CD4-positive, alpha-beta memory T cell (primary cell): ENCODE measurements around the gene MAST4. TPM values are rescaled to one million over a fixed set of nuclear protein-coding genes. Genes with fewer than 3 reads are reported as not detected.

Source experiments
- CTCF ChIA-PET: fragments of 350-600 bp; sonication (Branson Sonifier 250); formaldehyde crosslinking; loops from one replicate; lab custom pipeline; 2021; ENCODE audit warnings: inconsistent platforms; ENCODE audit not compliant: partially characterized antibody; lab: Charles Lee
- POLR2A ChIA-PET: fragments of 350-600 bp; sonication (Branson Sonifier 250); formaldehyde crosslinking; loops from one replicate; lab custom pipeline; 2021; ENCODE audit not compliant: partially characterized antibody; lab: Charles Lee
- DNase-seq, 5 donors: peaks; one replicate each; pipeline versions ENCODE4 v3.0.0 to v3.0.0-alpha.2; 2020 to 2022; ENCODE audit warnings: mixed read lengths in 1 of 5
- H3K27ac ChIP-seq: one replicate; pipeline ENCODE4 v1.7.0; 2013; ENCODE audit warnings: low read depth, low read length
- H3K27me3 ChIP-seq: 2 replicates; pipeline ENCODE4 v1.7.0; 2013; ENCODE audit warnings: mild to moderate bottlenecking, low read length, moderate library complexity; ENCODE audit not compliant: insufficient read depth
- H3K36me3 ChIP-seq: 2 replicates; pipeline ENCODE4 v1.7.0; 2013; ENCODE audit warnings: mild to moderate bottlenecking, low read length, moderate library complexity; ENCODE audit not compliant: insufficient read depth
- H3K4me1 ChIP-seq: 2 replicates; pipeline ENCODE4 v1.7.0; 2013; ENCODE audit warnings: mild to moderate bottlenecking, low read length, moderate library complexity; ENCODE audit not compliant: insufficient read depth
- H3K4me3 ChIP-seq, 2 donors: one replicate each; pipeline ENCODE4 v1.7.0; 2013; ENCODE audit warnings: low read length in 2 of 2, mild to moderate bottlenecking in 1 of 2
- H3K9me3 ChIP-seq, 2 donors: one replicate each; pipeline ENCODE4 v1.7.0; 2013; ENCODE audit warnings: low read length in 2 of 2, control low read depth in 1 of 2; ENCODE audit not compliant: control insufficient read depth in 1 of 2
- H3K27ac Mint-ChIP-seq, 7 donors: one replicate each; pipeline ENCODE4 v1.8.0; 2020 to 2021; ENCODE audit warnings: mixed read lengths in 7 of 7, mild to moderate bottlenecking in 6 of 7, inconsistent platforms in 3 of 7, moderate library complexity in 3 of 7
- H3K27me3 Mint-ChIP-seq, 2 donors: one replicate each; pipeline ENCODE4 v1.8.0; 2020 to 2021; ENCODE audit warnings: mixed read lengths in 2 of 2
- H3K36me3 Mint-ChIP-seq, 2 donors: one replicate each; pipeline ENCODE4 v1.8.0; 2020 to 2021; ENCODE audit warnings: mixed read lengths in 2 of 2, inconsistent platforms in 1 of 2, mild to moderate bottlenecking in 1 of 2
- H3K4me1 Mint-ChIP-seq, 4 donors: one replicate each; pipeline ENCODE4 v1.8.0; 2020 to 2021; ENCODE audit warnings: mixed read lengths in 4 of 4, mild to moderate bottlenecking in 1 of 4
- H3K4me3 Mint-ChIP-seq, 8 donors: one replicate each; pipeline ENCODE4 v1.8.0; 2020 to 2021; ENCODE audit warnings: mixed read lengths in 8 of 8, mild to moderate bottlenecking in 7 of 8, moderate library complexity in 6 of 8, inconsistent platforms in 3 of 8
- H3K9me3 Mint-ChIP-seq, 8 donors: one replicate each; pipeline ENCODE4 v1.8.0; 2020 to 2021; ENCODE audit warnings: mixed read lengths in 8 of 8, mild to moderate bottlenecking in 5 of 8, inconsistent platforms in 3 of 8, moderate library complexity in 1 of 8
- intact Hi-C: fragments of 100-400 bp; cut with micrococcal nuclease; formaldehyde crosslinking; loops from one replicate; pipeline ENCODE4 v1.15.1; 2023
- polyA plus RNA-seq, 2 donors: library from polyadenylated mRNA; unstranded; fragments of 300-500 nt; fragmentation: Illumina TruSeq; gene quantifications; one replicate each; pipeline ENCODE4 v1.2.3, GENCODE V29; 2021
- total RNA-seq, 2 experiments: library from RNA; stranded (reverse); gene quantifications; one replicate each; pipeline ENCODE4 v1.2.3, GENCODE V29; 2021

MAST4 gene
- total and polyA plus RNA-seq, 4 experiments from 2014 or later = 9.2 to 27.0 (median 21.3) TPM

DNA sequence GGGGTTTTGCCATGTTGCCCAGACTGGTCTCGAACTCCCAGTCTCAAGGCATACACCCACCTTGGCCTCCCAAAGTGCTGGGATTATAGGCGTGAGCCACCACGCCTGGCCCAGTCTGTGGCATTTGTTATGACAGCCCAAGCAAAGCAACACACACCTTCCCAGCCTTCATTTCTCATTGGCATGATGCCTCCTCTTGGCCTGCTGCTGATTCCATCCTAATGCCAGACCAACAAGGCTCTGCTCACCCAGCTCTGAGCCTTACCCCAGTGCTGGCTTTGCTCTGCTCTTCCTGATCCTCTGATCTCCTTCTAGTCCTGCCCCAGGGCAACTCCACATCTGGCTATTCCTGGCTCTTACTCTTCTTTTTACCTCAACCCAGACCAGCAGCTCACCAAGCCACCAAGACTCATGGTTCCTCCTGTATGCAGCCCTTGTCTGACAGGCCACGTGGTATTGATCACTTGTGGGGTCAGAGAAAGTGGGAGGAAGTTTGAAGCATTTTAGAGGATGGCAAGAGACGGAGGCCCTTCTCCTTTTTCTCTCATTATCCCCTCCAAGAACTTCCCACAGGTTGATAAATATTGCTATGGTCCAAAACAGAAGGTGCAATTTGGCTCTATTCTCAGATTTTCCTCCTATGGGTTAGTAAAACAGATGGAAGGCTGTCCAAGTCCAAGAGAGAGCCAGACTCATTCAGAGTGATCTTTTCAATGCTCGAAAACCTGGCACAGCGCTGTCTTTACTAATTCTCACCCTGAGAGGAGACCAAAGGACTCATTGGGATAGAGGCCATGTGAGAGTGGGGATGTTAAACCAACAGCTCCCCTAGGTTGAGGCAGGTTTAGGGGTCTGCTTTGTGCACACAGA, 599.4 kb downstream of the MAST4 start:
- Mint-ChIP-seq H3K4me1 (peaks cover 17 to 51% (median 30%) of the 10 kb centered on the region in 4 donors), H3K4me3 (peak overlapping the region in 2 of 8 donors; percentile 29 to 43), H3K27me3 (no peaks in the 10 kb centered on the region), H3K9me3 (peaks cover 0 to 15% (median 6%) of the 10 kb centered on the region in 8 donors), H3K36me3 (peaks cover 0 to 4% of the 10 kb centered on the region in 2 donors), H3K27ac (peak overlapping the region in 2 of 7 donors; percentile 34 to 52)
- Histone ChIP-seq H3K27ac (no peak overlapping the region), H3K9me3 (no peaks in the 10 kb centered on the region), H3K4me3 (no peak overlapping the region), H3K27me3 (no peaks in the 10 kb centered on the region), H3K36me3 (no peaks in the 10 kb centered on the region), H3K4me1 (peaks cover 17% of the 10 kb centered on the region)
- ChIA-PET POLR2A (interaction anchor here (17.3 kb wide), 1 partner anchor 32 kb away, joined by 703 read pairs; no protein-coding TSS in a partner anchor), CTCF (interaction anchor here (29.6 kb wide), 1 partner anchor 33 kb away, joined by 851 read pairs; no protein-coding TSS in a partner anchor)
- no peak for DNase-seq
- intact Hi-C loops = no loop called here

DNA sequence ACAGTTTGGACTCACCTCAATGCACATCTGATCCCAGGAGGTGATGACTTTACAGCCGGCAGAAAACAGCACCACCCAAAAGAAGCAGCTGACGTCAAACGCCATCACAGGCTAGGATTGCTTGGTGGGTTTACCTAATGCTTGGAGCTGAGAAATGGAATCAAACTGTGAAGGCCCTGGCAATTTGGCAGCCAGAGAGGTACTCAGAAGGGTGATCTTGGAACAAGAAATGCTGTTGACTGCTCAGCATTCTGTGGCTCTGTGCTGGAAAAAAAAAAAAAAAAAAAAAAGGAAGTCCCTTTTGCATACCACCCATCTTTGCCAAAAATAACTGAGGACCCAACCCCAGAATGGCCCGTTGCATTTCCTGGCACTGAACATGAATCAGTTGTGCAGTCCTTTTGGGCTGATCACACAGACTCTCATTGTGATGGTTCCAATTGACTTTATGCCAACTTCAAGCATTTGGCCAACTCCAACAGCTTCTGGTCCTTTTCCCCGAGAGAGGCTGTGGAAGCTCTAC, 600.4 kb downstream of the MAST4 start, which contains the start of gene CD180:
TSS of gene CD180 (minus strand) at position 263 of the 523 bp plus-strand sequence. CDS start at position 105, 158 bp downstream.
- Histone ChIP-seq H3K27me3 (no peaks in the 10 kb centered on the region), H3K36me3 (no peaks in the 10 kb centered on the region), H3K4me1 (peaks cover 24% of the 10 kb centered on the region), H3K9me3 (peaks cover 0 to 5% of the 10 kb centered on the region in 2 donors), H3K27ac (no peak within 1 kb of the TSS), H3K4me3 (no peak within 1 kb of the TSS)
- CTCF ChIA-PET = interaction anchor here (29.6 kb wide), 1 partner anchor 34 kb away, joined by 851 read pairs; no protein-coding TSS in a partner anchor
- Mint-ChIP-seq H3K27ac (peak within 1 kb of the TSS in 4 of 7 donors; percentile 17 to 72 (median 57)), H3K4me1 (peaks cover 17 to 60% (median 36%) of the 10 kb centered on the region in 4 donors), H3K4me3 (peak within 1 kb of the TSS in 3 of 8 donors; percentile 29 to 56 (median 43)), H3K27me3 (no peaks in the 10 kb centered on the region), H3K9me3 (peaks cover 0 to 20% (median 10%) of the 10 kb centered on the region in 8 donors), H3K36me3 (peaks cover 3 to 8% of the 10 kb centered on the region in 2 donors)
- POLR2A ChIA-PET = interaction anchor here (1.4 to 17.3 kb wide), 3 partner anchors 7 to 33 kb away, joined by 4 to 703 read pairs (median 9); no protein-coding TSS in a partner anchor
- DNase-seq = no peak
- intact Hi-C loops = no loop called here

DNA sequence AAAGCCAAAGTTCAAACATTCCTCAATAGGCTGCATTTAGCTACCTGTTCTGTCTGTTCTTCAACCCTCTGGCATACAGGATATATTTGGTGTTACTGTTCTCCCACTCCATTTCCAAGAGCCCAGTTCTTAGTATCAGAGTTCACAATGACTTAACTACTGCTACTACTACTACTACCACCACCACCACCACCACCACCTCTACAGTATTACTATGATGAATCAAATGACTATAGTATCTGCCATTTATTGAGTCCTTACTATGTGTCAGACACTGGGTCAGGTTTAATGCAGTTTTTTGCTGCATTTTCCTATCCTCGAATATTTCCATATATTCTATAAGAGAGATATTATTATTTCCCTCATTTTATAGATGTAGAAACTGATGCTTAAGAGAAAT, 601.3 kb downstream of the MAST4 start:
- POLR2A ChIA-PET = interaction anchor here (1.4 to 17.3 kb wide), 3 partner anchors 8 to 34 kb away, joined by 4 to 703 read pairs (median 9); no protein-coding TSS in a partner anchor
- H3K27ac ChIP-seq = no peak overlapping the region
- no peak overlapping the region for H3K4me3 ChIP-seq

DNA sequence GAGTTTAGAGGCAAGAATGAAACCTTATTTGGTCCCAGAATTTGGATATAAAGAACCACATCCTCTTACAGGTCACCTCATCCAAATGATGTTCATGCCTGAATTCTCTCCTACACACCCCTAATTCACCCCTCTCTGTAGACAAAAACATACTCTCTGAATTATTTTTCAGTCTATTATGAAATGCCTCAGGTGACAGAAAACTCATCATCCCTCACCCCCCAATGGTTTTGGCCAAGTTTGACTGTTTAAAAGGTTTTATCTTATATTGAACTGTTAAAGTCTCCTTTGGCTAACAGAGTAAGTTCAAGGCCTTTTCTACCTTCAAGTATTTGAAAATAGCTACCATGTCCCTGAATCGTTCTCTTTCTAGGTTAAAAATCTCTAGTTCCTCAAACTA, 602.7 kb downstream of the MAST4 start:
- H3K36me3 ChIP-seq = no peaks in the 10 kb centered on the region
- Mint-ChIP-seq H3K27me3 (no peaks in the 10 kb centered on the region), H3K4me1 (peaks cover 32 to 73% (median 49%) of the 10 kb centered on the region in 4 donors), H3K27ac (peak overlapping the region in 4 of 7 donors; percentile 55 to 62 (median 58)), H3K4me3 (peak overlapping the region in 2 of 8 donors; percentile 9 to 22), H3K36me3 (peaks cover 3 to 8% of the 10 kb centered on the region in 2 donors), H3K9me3 (peaks cover 0 to 25% (median 11%) of the 10 kb centered on the region in 8 donors)
- H3K4me1 ChIP-seq = peaks cover 47% of the 10 kb centered on the region
- ChIA-PET CTCF (interaction anchor here (29.6 kb wide), 1 partner anchor 36 kb away, joined by 851 read pairs; no protein-coding TSS in a partner anchor), POLR2A (interaction anchor here (17.3 kb wide), 1 partner anchor 36 kb away, joined by 703 read pairs; no protein-coding TSS in a partner anchor)
- intact Hi-C loops = no loop called here
- H3K27ac ChIP-seq = no peak overlapping the region
- peaks cover 0 to 5% of the 10 kb centered on the region in 2 donors for H3K9me3 ChIP-seq
- H3K4me3 ChIP-seq = no peak overlapping the region
- H3K27me3 ChIP-seq = no peaks in the 10 kb centered on the region
- no peak for DNase-seq

More for the DNA sequence above, 601.3 kb downstream of the MAST4 start:
- intact Hi-C loops = no loop called here
- CTCF ChIA-PET = interaction anchor here (29.6 kb wide), 1 partner anchor 35 kb away, joined by 851 read pairs; no protein-coding TSS in a partner anchor
- Mint-ChIP-seq H3K4me1 (peaks cover 22 to 65% (median 41%) of the 10 kb centered on the region in 4 donors), H3K27ac (peak overlapping the region in 2 of 7 donors; percentile 22 to 52), H3K9me3 (peaks cover 0 to 25% (median 11%) of the 10 kb centered on the region in 8 donors), H3K27me3 (no peaks in the 10 kb centered on the region), H3K4me3 (peak overlapping the region in 1 of 8 donors; percentile 56), H3K36me3 (peaks cover 3 to 8% of the 10 kb centered on the region in 2 donors)
- no peak for DNase-seq
- peaks cover 34% of the 10 kb centered on the region for H3K4me1 ChIP-seq
- H3K36me3 ChIP-seq = no peaks in the 10 kb centered on the region
- peaks cover 0 to 5% of the 10 kb centered on the region in 2 donors for H3K9me3 ChIP-seq
- no peaks in the 10 kb centered on the region for H3K27me3 ChIP-seq

DNA sequence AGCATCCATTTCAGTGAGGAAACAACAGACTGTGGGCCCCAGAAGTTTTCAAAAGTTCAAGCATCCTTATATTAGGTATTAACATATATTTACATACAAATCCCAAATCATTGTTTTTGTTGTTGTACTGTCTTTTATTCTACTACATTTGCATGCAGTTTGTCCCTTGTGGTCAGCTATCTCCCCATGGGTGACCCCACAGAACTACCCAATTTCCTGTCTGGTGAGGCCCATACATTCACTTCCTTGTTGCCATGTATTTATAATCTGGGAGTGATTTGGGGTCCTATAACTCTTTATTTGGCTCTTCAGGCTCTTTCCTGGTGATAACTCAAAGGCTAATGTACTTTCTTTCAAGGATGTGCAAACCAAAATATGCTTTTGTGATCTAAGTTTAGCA, 603.7 kb downstream of the MAST4 start:
- Histone ChIP-seq H3K9me3 (peaks cover 0 to 5% of the 10 kb centered on the region in 2 donors), H3K36me3 (no peaks in the 10 kb centered on the region), H3K4me3 (no peak overlapping the region), H3K4me1 (peaks cover 56% of the 10 kb centered on the region), H3K27ac (no peak overlapping the region), H3K27me3 (no peaks in the 10 kb centered on the region)
- Mint-ChIP-seq H3K4me3 (peak overlapping the region in 1 of 8 donors; percentile 64), H3K27me3 (no peaks in the 10 kb centered on the region), H3K27ac (peak overlapping the region in 4 of 7 donors; percentile 53 to 85 (median 72)), H3K36me3 (peaks cover 3 to 8% of the 10 kb centered on the region in 2 donors), H3K4me1 (peaks cover 39 to 76% (median 58%) of the 10 kb centered on the region in 4 donors), H3K9me3 (peaks cover 0 to 25% (median 11%) of the 10 kb centered on the region in 8 donors)
- POLR2A ChIA-PET = interaction anchor here (1.1 to 17.3 kb wide), 3 partner anchors 11 to 37 kb away, joined by 4 to 703 read pairs (median 5); no protein-coding TSS in a partner anchor
- CTCF ChIA-PET = interaction anchor here (1.0 to 29.6 kb wide), 3 partner anchors 9 to 37 kb away, joined by 3 to 851 read pairs (median 6); no protein-coding TSS in a partner anchor
- intact Hi-C loops = no loop called here
- DNase-seq = no peak

DNA sequence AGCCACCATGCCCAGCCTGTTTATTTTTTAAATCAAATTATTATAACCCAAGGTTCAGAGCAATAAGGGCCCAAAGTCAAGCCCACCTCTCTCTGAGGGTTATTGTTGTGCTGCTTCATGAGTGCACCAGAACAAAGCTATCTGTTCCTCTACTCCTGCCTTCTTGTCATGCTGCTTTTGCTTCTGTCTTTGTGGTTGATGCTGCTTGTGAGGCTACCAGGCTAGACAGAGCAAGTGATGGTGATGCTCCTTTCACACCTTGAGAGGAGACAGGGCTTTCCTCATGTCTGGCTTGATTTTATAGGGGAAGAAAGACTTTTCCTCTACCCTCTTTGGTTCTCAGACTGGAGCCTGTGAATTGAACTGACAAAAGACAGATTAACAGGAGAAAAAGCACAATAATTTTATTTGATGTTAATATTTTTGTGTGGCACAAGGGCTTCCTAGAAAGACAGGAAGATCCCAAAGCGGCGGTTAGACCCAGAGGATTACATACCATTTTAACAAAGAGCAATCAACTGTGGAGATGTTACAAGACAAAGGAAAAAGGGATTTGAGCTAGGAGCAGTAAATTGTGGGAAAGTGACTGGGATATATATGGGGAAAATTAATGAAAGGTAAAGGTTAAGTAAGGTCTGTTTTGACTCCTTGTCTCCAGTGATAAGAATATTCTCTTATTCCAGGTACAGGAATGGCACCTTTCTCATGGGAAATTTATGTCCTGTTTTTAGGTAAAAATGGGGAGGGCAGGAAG, 604.8 kb downstream of the MAST4 start:
- peaks cover 3 to 8% of the 10 kb centered on the region in 2 donors for H3K36me3 Mint-ChIP-seq
- Histone ChIP-seq H3K4me3 (no peak overlapping the region), H3K27ac (no peak overlapping the region), H3K27me3 (no peaks in the 10 kb centered on the region), H3K36me3 (no peaks in the 10 kb centered on the region), H3K4me1 (peaks cover 68% of the 10 kb centered on the region), H3K9me3 (peaks cover 0 to 5% of the 10 kb centered on the region in 2 donors)
- H3K4me1 Mint-ChIP-seq = peaks cover 44 to 87% (median 64%) of the 10 kb centered on the region in 4 donors
- peaks cover 0 to 25% (median 11%) of the 10 kb centered on the region in 8 donors for H3K9me3 Mint-ChIP-seq
- peak overlapping the region; percentile 52 to 86 (median 70) for H3K27ac Mint-ChIP-seq
- H3K27me3 Mint-ChIP-seq = no peaks in the 10 kb centered on the region
- ChIA-PET POLR2A (interaction anchor here (1.1 to 17.3 kb wide), 3 partner anchors 12 to 38 kb away, joined by 5 to 703 read pairs (median 12); no protein-coding TSS in a partner anchor), CTCF (interaction anchor here (1.8 to 29.6 kb wide), 2 partner anchors 8 to 38 kb away, joined by 6 to 851 read pairs; no protein-coding TSS in a partner anchor)
- H3K4me3 Mint-ChIP-seq = peak overlapping the region in 3 of 8 donors; percentile 20 to 69 (median 58)
- intact Hi-C loops = no loop called here
- DNase-seq = no peak
